D721Med (cell line): ENCODE results near the gene MYLK4.
"Not testable (repeated sequence)": the region's sequence is repeated elsewhere in the genome, so short reads cannot be mapped to it uniquely, and the experiment has no call there.

ENCODE experiments used
- DNase-seq: peaks from one replicate; pipeline ENCODE4 v3.0.0; 2011; ENCODE audit warnings: low spot score; ENCODE audit not compliant: insufficient read length
- FAIRE-seq: peaks from 2 replicates; lab custom pipeline; 2011; peaks lifted over from hg19 to GRCh38; lab: Jason Lieb, UNC
- CTCF ChIP-seq: IDR thresholded peaks from 2 replicates; pipeline ENCODE4 v1.5.1; 2012; ENCODE audit warnings: mild to moderate bottlenecking, control low read depth; ENCODE audit not compliant: insufficient read depth; ENCODE audit errors: missing control alignments

Gene MYLK4

GRCh38 chr6:2763876-2764540, 13.3 kb upstream of the MYLK4 start:
- DNase-seq = no peak
- no peak for FAIRE-seq
- TF ChIP-seq CTCF = no peak

GRCh38 chr6:2763345-2763841, 12.7 kb upstream of the MYLK4 start:
- no peak for DNase-seq
- no peak for FAIRE-seq
- no peak for TF ChIP-seq CTCF

DNA sequence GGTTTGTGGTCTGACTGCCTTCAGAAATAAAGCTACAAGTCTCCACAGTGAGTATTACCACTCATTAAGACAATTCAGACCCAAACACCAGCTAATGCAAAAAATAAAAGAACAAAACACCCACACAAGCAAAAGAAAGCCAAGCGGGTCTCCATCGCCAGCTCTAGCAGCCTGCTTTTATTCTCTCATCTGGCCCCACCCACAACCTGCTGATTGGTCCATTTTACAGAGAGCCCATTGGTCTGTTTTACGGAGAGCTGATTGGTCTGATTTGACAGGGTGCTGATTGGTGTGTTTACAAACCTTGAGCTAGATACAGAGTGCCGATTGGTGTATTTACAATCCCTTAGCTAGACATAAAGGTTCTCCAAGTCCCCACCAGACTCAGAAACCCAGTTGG, 12.1 kb upstream of the MYLK4 start:
- FAIRE-seq = not testable (repeated sequence)

GRCh38 chr6:2760882-2761842, 10.4 kb upstream of the MYLK4 start:
- FAIRE-seq = no peak
- DNase-seq = no peak
- peak; percentile 30 for TF ChIP-seq CTCF

More for the DNA sequence above, 12.1 kb upstream of the MYLK4 start:
- DNase-seq = not testable (repeated sequence)

DNA sequence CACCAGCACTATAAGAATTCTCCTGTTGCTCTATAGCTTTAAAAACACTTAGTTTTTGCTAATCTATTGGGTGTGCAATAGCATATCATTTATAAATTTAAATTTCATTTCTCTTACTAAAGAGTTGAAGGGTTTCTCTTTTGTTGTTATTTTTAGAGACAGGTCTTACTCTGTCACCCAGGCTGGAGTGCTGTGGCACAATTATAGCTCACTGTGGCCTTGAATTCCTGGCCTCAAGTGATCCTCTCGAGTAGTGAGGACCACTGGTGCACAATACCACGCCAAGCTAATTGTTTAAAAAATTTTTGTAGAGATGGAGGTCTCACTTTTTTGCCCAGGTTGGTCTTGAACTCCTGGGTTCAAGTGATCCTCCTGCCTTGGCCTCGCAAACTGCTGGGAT, 8.3 kb upstream of the MYLK4 start:
- DNase-seq (no peak), FAIRE-seq (no peak)
- no peak for TF ChIP-seq CTCF

GRCh38 chr6:2756687-2757224, 6.0 kb upstream of the MYLK4 start:
- FAIRE-seq (no peak), DNase-seq (no peak)
- TF ChIP-seq CTCF = no peak

- FAIRE-seq = no peak
- no peak for DNase-seq
- TF ChIP-seq CTCF = no peak
Measured at GRCh38 chr6:2756241-2756640, 5.5 kb upstream of the MYLK4 start.
